Kidney (tissue), 14 donors: Measurements from ENCODE around the gene BSN. TPM values are rescaled to one million over a fixed set of nuclear protein-coding genes. Genes with fewer than 3 reads are reported as not detected.

Source experiments
- DNase-seq, 5 donors: peaks; one replicate each; pipeline ENCODE4 v3.0.0-alpha.2; 2013 to 2020
- FAIRE-seq: peaks from 2 replicates; lab custom pipeline; 2012; peaks lifted over from hg19 to GRCh38; lab: Jason Lieb, UNC
- H3K27ac ChIP-seq, 2 donors: one replicate each; pipeline ENCODE4 v1.7.0; 2013; ENCODE audit warnings: low read depth in 2 of 2, low read length in 2 of 2, inconsistent platforms in 1 of 2
- H3K27me3 ChIP-seq: one replicate; pipeline ENCODE4 v1.7.1; 2013; ENCODE audit warnings: low read length, inconsistent platforms; ENCODE audit not compliant: control insufficient read depth, insufficient read depth
- H3K36me3 ChIP-seq, 3 donors: one replicate each; pipeline versions ENCODE4 v1.7.0 to v1.7.1; 2013; ENCODE audit warnings: low read length in 3 of 3, control low read depth in 1 of 3, inconsistent platforms in 1 of 3; ENCODE audit not compliant: insufficient read depth in 3 of 3, control insufficient read depth in 2 of 3
- H3K4me1 ChIP-seq, 3 donors: one replicate each; pipeline versions ENCODE4 v1.7.0 to v1.7.1; 2013; ENCODE audit warnings: low read length in 3 of 3, inconsistent platforms in 1 of 3, low read depth in 1 of 3; ENCODE audit not compliant: control insufficient read depth in 2 of 3, insufficient read depth in 2 of 3
- H3K4me3 ChIP-seq, 3 donors: one replicate each; pipeline versions ENCODE4 v1.7.0 to v1.8.1; 2013; ENCODE audit warnings: low read length in 3 of 3, control low read depth in 1 of 3, inconsistent platforms in 1 of 3
- H3K9ac ChIP-seq, 3 donors: one replicate each; pipeline versions ENCODE4 v1.7.0 to v1.7.1; 2013; ENCODE audit warnings: low read length in 3 of 3, control low read depth in 1 of 3, inconsistent platforms in 1 of 3
- H3K9me3 ChIP-seq, 3 donors: one replicate each; pipeline versions ENCODE4 v1.7.0 to v1.7.1; 2013; ENCODE audit warnings: low read length in 3 of 3, control low read depth in 1 of 3, inconsistent platforms in 1 of 3; ENCODE audit not compliant: control insufficient read depth in 2 of 3, insufficient read depth in 1 of 3
- CTCF ChIP-seq: IDR thresholded peaks from 3 replicates; pipeline ENCODE4 v1.5.1; 2012; ENCODE audit warnings: mild to moderate bottlenecking, moderate library complexity, borderline replicate concordance; ENCODE audit not compliant: insufficient read depth; ENCODE audit errors: extremely low read depth
- intact Hi-C: fragments of 100-400 bp; cut with DNase I; formaldehyde crosslinking; loops from one replicate; pipeline ENCODE4 v1.11.1; 2022
- polyA plus RNA-seq: library from polyadenylated mRNA; stranded (reverse); fragments of 350-450 nt; fragmentation: Illumina TruSeq; extraction: RNeasy Lipid Tissue Mini Kit (QIAGEN cat#74804); gene quantifications from one replicate; pipeline ENCODE4 v1.2.3, GENCODE V29; 2014; ENCODE audit warnings: low read depth, low replicate concordance; ENCODE audit not compliant: insufficient read depth
- total RNA-seq: library from RNA; stranded (reverse); fragmentation: NEBNext Ultra II Directional; extraction: Animal tissue kit (Norgen Biotek cat#: 25700); gene quantifications from one replicate; pipeline ENCODE4 v1.2.1, GENCODE V29; 2021
- donor health status: control.
- donor health status: control.
- donor health status: control.
- donor health status: control.
- donor health status: control.
- donor health status: DM: yes; HTN: yes; CAD: no.
- donor health status: Normal renal cell carcinoma (clear cell type).

The BSN gene
- total and polyA plus RNA-seq, 2 donors from 2014 or later: 0.11 to 1.3 TPM

GRCh38 chr3:49649576-49649975 lies 95.3 kb downstream of the BSN start:
- Histone ChIP-seq H3K9me3 (no peaks in the 10 kb centered on the region), H3K27ac (no peak overlapping the region), H3K27me3 (no peaks in the 10 kb centered on the region), H3K9ac (no peak overlapping the region), H3K4me1 (peaks cover 0 to 5% (median 0%) of the 10 kb centered on the region in 3 donors), H3K36me3 (no peaks in the 10 kb centered on the region), H3K4me3 (no peak overlapping the region)
- DNase-seq (no peak), FAIRE-seq (no peak)
- intact Hi-C loops: no loop called here
- TF ChIP-seq CTCF: no peak

GRCh38 chr3:49650177-49650576 lies 95.9 kb downstream of the BSN start:
- Histone ChIP-seq H3K4me3 (no peak overlapping the region), H3K36me3 (no peaks in the 10 kb centered on the region), H3K9ac (no peak overlapping the region), H3K9me3 (no peaks in the 10 kb centered on the region), H3K4me1 (peaks cover 0 to 5% (median 0%) of the 10 kb centered on the region in 3 donors), H3K27ac (no peak overlapping the region), H3K27me3 (no peaks in the 10 kb centered on the region)
- intact Hi-C loops: no loop called here
- TF ChIP-seq CTCF: no peak
- FAIRE-seq: no peak
- DNase-seq: no peak

GRCh38 chr3:49650637-49651036 lies 96.4 kb downstream of the BSN start:
- FAIRE-seq: no peak

More at GRCh38 chr3:49650637-49651036, 96.4 kb downstream of the BSN start:
- TF ChIP-seq CTCF: no peak
- H3K36me3 ChIP-seq: no peaks in the 10 kb centered on the region
- no peak overlapping the region for H3K27ac ChIP-seq
- no peaks in the 10 kb centered on the region for H3K9me3 ChIP-seq
- peaks cover 0 to 5% (median 0%) of the 10 kb centered on the region in 3 donors for H3K4me1 ChIP-seq
- no peak overlapping the region for H3K4me3 ChIP-seq
- H3K27me3 ChIP-seq: no peaks in the 10 kb centered on the region
- no peak for DNase-seq
- intact Hi-C loops: no loop called here
- no peak overlapping the region for H3K9ac ChIP-seq
